Measurements from ENCODE around the gene CYSTM1. TPM values are rescaled to one million over a fixed set of nuclear protein-coding genes. Genes with fewer than 3 reads are reported as not detected.

Gene CYSTM1
- total and polyA plus RNA-seq, 2 of the 8 experiments (the other 6 are each of a cell fraction or from before 2014, with no cell fraction given): 25.0 to 47.8 TPM

GRCh38 chr5:140153255-140153654 is 21.7 kb upstream of the CYSTM1 start:
- Histone ChIP-seq H3K79me2 (ENCODE audit: control insufficient read depth in 1 of 2, insufficient read depth in 2 of 2, low read length in 2 of 2) (no peaks in the 10 kb centered on the region), H2BK12ac (ENCODE audit: low read depth, low read length) (peak overlapping the region; percentile 85; the same call in 1 of the 2 replicates), H3K18ac (ENCODE audit: extremely low read depth, low read length) (peak overlapping the region; percentile 83), H4K8ac (ENCODE audit: extremely low read depth, insufficient read depth, low read length) (no peak overlapping the region), H4K20me1 (replicated peaks in 1 of 2; ENCODE audit: control insufficient read depth in 1 of 2, insufficient read depth in 2 of 2, low read length in 2 of 2) (no peaks in the 10 kb centered on the region), H3K36me3 (ENCODE audit: control insufficient read depth in 2 of 4, insufficient read depth in 4 of 4, low read length in 3 of 4) (no peaks in the 10 kb centered on the region), H3K4ac (replicated peaks; ENCODE audit: insufficient read length, low read depth, low read length) (no peak overlapping the region), H3K23ac (ENCODE audit: insufficient read length) (no peak overlapping the region), H3K79me1 (ENCODE audit: low read depth, low read length) (no peaks in the 10 kb centered on the region), H3K9me3 (ENCODE audit: insufficient read depth in 2 of 2, low read depth in 1 of 2, low read length in 1 of 2) (no peaks in the 10 kb centered on the region), H4K5ac (ENCODE audit: insufficient read length, low read depth, low read length) (no peak overlapping the region), H3K23me2 (ENCODE audit: low read depth, low read length) (peaks cover 3% of the 10 kb centered on the region; the same call in 1 of the 2 replicates), H3K4me1 (replicated peaks in 1 of 4; ENCODE audit: control insufficient read depth in 3 of 4, insufficient read depth in 4 of 4, low read length in 3 of 4) (peaks cover 6 to 24% (median 18%) of the 10 kb centered on the region in 4 experiments), H2BK120ac (replicated peaks; ENCODE audit: low read depth, low read length) (no peak overlapping the region), H2AK5ac (ENCODE audit: low read depth, low read length) (0 out of 2 replicates have a peak overlapping the region, but pooled peaks have one; percentile 54), H4K91ac (replicated peaks; ENCODE audit: insufficient read length, low read length) (peak overlapping the region; percentile 52), H2AFZ (ENCODE audit: low read length) (0 out of 2 replicates have a peak overlapping the region, but pooled peaks have one; percentile 36), H3K9ac (replicated peaks in 1 of 4; ENCODE audit: extremely low read depth in 1 of 4, low read depth in 3 of 4, low read length in 3 of 4) (no peak overlapping the region), H3K4me3 (ENCODE audit: extremely low read depth in 1 of 4, insufficient read depth in 2 of 4, low read depth in 3 of 4, low read length in 4 of 4) (peak overlapping the region in 1 of 4 experiments; percentile 30; a peak in 1 of 8 replicates), H3K56ac (replicated peaks; ENCODE audit: insufficient read length, low read depth, low read length) (no peak overlapping the region), H3K14ac (ENCODE audit: insufficient read length) (no peak overlapping the region), H2BK5ac (ENCODE audit: low read depth, low read length) (peak overlapping the region; percentile 73; the same call in 1 of the 2 replicates), H2BK20ac (ENCODE audit: low read length) (peak overlapping the region; percentile 86; the same call in 1 of the 2 replicates), H3K27ac (ENCODE audit: low read depth, low read length) (no peak overlapping the region), H2BK15ac (ENCODE audit: low read length) (no peak overlapping the region), H3K4me2 (ENCODE audit: insufficient read depth in 1 of 2, low read depth in 2 of 2, low read length in 2 of 2) (peak overlapping the region; percentile 46 to 52), H3K27me3 (replicated peaks in 1 of 4; ENCODE audit: control insufficient read depth in 3 of 4, extremely low read depth in 1 of 4, insufficient read depth in 3 of 4, low read length in 3 of 4) (peaks cover 0 to 21% (median 12%) of the 10 kb centered on the region in 4 experiments; a peak in 6 of 7 replicates)
- no peak for DNase-seq (ENCODE audit: low read depth in 1 of 2, low spot score in 2 of 2)
- WGBS, 2 experiments (ENCODE audit: extremely low coverage in 1 of 2, insufficient coverage in 1 of 2, insufficient read length in 1 of 2, insufficient replicate concordance in 2 of 2, low coverage in 1 of 2, low lambda C conversion rate in 2 of 2, missing lambda C conversion rate in 1 of 2): 45% methylated on average over 7 of the region's 7 CpGs; no CpG with 5 or more reads in 1 of the 2 experiments
- POLR2A ChIA-PET (ENCODE audit: partially characterized antibody): interaction anchor here (1.0 to 5.2 kb wide), 4 partner anchors 9 to 174 kb away, joined by 3 to 19 read pairs (median 4); partner anchors contain the start of gene CYSTM1
- TF ChIP-seq TAF7 (optimal IDR thresholded peaks at IDR 0.05; ENCODE audit: borderline replicate concordance, low read depth, low read length): no peak
- no peak for TF ChIP-seq CBX5 (IDR thresholded peaks at IDR 0.05; ENCODE audit: low read depth, low read length)
- no peak for TF ChIP-seq SAP30 (IDR thresholded peaks at IDR 0.05; ENCODE audit: insufficient read depth, insufficient replicate concordance, low read length)
- TF ChIP-seq KDM1A (IDR thresholded peaks at IDR 0.05; ENCODE audit: borderline replicate concordance, low read length): no peak
- TF ChIP-seq TAF1 (IDR thresholded peaks at IDR 0.05; ENCODE audit: low read depth, low read length): no peak
- TF ChIP-seq BCL11A (IDR thresholded peaks at IDR 0.05; ENCODE audit: low read depth in 2 of 2, low read length in 2 of 2): no peak
- no peak for TF ChIP-seq GABPA (IDR thresholded peaks at IDR 0.05; ENCODE audit: borderline replicate concordance, insufficient read depth, low read length)
- no peak for TF ChIP-seq FOSL1 (IDR thresholded peaks at IDR 0.05; ENCODE audit: insufficient read depth, low read depth, low read length)
- no peak for TF ChIP-seq NRF1 (IDR thresholded peaks at IDR 0.05; ENCODE audit: low read depth, low read length)
- no peak for TF ChIP-seq EP300 (IDR thresholded peaks at IDR 0.05; ENCODE audit: borderline replicate concordance in 1 of 2, low read depth in 2 of 2, low read length in 2 of 2)
- no peak for TF ChIP-seq POU5F1 (IDR thresholded peaks at IDR 0.05; ENCODE audit: low read depth, low read length)
- TF ChIP-seq JUND (IDR thresholded peaks at IDR 0.05; ENCODE audit: low read length): no peak
- no peak for FAIRE-seq
- CTCF ChIA-PET (ENCODE audit: partially characterized antibody): interaction anchor here (0.9 to 10.1 kb wide), 10 partner anchors 8 to 365 kb away, joined by 3 to 118 read pairs (median 4); no protein-coding TSS in a partner anchor

Data from H1 (cell line).